Erythroblast (primary cell): ENCODE measurements around the gene PPAT.

Experiments
- GATA1 ChIP-seq: IDR thresholded peaks from 2 replicates; pipeline ENCODE4 v1.6.1; 2011; ENCODE audit warnings: low read depth, mild to moderate bottlenecking, control low read depth, low read length, moderate library complexity
- POLR2A ChIP-seq: IDR thresholded peaks from 2 replicates; pipeline ENCODE4 v1.6.1; 2011; ENCODE audit warnings: mild to moderate bottlenecking, low read length

GRCh38 chr4:56424697-56425514 lies 10.5 kb downstream of the PPAT start:
- TF ChIP-seq POLR2A (no peak), GATA1 (no peak)
